CD1c-positive myeloid dendritic cell (primary cell): Measurements from ENCODE around the gene FUT3.
"Not testable (repeated sequence)": the region's sequence is repeated elsewhere in the genome, so short reads cannot be mapped to it uniquely, and the experiment has no call there.

ENCODE experiments used
- DNase-seq: peaks from one replicate; pipeline ENCODE4 v3.0.0-alpha.2; 2016; ENCODE audit errors: extremely low spot score

Gene FUT3

DNA sequence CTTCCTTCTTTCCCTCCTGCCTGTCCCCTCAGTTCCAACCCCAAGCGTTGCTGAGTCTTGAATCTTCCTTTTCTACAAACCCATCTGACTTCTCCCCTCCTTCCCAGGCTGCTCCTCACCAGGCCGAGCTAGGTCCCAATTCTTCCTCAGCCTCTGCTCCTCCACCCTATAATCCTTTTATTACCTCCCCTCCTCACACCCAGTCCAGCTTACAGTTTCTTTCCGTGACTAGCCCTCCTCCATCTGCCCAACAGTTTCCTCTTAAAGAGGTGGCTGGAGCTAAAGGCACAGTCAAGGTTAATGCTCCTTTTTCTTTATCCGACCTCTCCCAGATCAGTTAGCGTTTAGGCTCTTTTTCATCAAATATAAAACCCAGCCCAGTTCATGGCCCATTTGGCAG is 2.6 kb downstream of the FUT3 start:
- not testable (repeated sequence) for DNase-seq

DNA sequence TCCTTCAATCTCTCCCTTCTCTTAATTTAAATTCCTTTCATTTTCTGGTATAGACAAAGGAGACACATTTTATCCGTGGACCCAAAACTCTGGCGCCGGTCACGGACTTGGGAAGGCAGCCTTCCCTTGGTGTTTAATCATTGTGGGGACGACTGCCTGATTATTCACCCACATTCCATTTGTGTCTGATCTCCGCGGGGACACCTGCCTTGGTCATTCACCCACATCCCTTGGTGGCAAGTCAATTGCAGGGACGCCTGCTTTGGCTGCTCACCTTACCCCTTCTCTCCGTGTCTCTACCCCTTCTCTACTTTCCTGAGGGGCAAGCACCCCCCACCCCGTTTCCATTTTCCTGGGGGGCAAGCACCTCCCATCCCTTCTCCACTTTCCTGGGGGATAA is 3.4 kb downstream of the FUT3 start:
- DNase-seq: not testable (repeated sequence)

DNA sequence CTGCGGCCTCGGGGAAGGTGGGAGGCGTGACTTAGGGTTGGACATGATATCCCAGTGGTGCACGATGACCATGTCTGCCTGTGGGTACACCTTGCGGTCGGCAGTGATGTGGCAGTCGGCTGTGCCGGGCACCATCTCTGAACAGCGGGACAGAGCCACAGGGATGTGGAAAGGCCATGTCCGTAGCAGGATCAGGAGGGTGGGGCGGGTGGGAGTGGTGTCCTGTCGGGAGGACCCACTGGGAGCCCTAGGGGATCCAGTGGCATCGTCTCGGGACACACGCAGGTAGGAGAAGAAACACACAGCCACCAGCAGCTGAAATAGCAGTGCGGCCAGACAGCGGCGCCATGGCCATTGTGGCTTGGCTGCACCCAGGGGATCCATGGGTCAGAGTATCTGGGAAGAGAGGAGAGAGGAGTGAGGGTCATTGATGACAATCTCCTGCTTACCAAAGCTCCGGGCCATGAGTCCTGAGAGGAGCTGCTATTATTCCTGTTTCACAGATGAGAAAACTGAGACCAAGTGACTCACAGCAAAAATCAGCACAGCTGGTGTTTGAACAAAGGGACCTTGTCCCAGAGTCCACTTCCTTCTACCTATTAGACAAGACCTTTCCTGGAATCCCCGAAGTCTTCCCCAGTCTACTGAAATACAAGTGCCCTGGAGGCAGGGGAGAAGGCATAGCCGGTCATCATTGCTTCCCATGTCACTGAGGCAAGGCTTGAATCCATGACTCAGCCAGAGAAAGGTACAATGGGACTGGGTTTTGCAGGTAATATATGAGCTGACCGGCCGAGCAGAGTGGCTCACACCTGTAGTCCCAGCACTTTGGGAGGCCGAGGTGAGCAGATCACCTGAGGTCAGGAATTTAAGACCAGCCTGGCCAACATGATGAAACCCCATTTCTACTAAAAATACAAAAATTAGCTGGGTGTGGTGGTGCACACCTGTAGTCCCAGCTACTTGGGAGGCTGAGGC is 6.5 kb downstream of the FUT3 start:
- DNase-seq: no peak

DNA sequence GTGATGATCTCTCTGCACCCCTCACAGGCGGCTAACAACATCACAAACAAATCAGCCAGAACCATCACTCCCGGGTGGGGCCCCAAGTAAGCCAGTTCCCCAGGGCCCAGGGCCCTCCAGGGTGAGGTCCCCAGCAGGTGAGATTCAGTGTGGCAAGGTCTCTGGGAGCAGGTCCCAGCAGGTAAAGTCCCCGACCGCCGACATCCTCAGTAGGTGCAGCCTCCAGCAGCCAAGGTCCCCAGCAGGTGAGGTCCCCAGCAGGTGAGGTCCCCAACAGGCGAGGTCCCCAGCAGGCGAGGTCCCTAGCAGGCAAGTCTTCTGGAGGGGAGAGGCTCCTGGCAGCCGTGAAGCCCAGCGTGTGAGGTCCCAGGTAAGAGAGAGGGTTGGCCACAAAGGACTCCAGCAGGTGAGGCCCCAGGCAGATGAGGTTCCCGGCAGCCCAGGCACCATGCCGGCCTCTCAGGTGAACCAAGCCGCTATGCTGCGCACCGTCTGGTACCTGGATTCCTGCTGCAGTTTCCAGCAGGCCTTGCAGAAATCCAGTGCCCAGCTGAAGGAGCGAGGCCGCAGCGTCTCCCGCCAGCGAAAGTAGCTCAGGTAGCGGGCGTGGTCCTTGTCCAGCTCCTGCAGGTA is 7.8 kb downstream of the FUT3 start:
- no peak for DNase-seq

DNA sequence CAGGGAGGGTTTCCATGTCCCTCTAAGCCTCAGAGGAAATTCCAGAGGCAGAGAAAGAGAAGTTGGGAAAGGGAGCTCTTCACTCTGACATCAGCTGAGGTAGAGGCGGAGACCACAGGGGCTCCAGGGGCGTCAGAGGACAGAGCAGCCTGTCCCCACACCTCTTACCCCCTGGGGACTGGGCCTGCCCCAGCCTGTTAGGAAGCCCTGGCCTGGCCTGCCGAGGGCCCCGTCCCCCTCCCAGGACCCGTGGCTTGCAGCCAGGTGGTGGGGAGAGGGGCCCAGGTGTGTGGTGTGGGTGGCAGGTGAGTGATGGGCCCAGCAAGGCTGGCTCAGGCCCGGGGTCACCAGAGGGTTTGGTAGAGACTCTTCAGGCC is 9.5 kb downstream of the FUT3 start:
- not testable (repeated sequence) for DNase-seq

DNA sequence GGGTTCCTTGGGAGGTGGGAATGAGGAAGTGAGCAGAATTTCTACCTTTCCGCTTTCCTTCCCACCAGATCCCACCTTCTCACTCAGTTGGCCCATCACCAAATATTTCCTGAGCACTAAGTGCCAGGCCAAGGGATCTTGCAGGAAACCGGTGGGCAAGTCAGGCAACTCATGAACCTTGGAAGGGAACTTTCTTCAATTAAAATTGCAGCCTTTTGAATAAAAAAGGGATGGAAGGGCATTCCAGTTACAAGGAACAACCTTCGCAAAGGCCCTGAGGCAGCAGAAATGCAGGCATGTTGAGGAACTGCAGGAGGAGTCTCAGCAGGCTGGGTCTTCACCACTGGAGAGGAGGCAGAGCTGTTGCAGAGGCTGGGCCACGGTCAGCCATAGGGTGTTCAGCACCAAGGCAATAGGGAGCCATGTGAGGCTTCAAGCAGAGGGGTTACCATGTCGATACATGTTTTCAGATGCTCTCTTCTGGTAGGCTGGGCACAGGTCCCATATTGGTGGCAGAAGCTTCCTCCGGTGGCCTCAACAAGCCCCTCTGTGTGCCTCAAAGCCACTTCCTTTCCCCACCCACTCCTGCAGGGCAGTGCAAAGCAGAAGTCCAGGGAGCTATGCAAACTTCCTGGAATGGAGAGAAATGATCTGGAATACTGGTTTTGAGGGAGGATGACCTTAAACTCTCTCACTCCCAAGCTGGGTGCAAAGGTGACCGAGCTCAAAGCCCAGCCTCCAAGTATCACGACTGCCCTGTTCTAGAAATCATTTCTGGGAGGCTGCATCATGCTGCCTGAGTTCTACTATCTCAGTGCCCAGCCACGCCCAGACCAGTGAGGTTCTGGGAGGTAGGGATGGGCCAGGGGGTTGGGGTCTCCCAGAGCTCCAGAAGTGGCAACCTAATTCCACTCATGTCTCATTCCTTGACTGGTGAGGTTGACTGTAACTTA is 11.9 kb downstream of the FUT3 start, which contains the start of gene FUT6:
Gene FUT6, minus strand, starts transcription at position 638 of the 953 bp plus-strand sequence. CDS start 7,135 bp downstream, outside the sequence.
- DNase-seq: peak; percentile 24

DNA sequence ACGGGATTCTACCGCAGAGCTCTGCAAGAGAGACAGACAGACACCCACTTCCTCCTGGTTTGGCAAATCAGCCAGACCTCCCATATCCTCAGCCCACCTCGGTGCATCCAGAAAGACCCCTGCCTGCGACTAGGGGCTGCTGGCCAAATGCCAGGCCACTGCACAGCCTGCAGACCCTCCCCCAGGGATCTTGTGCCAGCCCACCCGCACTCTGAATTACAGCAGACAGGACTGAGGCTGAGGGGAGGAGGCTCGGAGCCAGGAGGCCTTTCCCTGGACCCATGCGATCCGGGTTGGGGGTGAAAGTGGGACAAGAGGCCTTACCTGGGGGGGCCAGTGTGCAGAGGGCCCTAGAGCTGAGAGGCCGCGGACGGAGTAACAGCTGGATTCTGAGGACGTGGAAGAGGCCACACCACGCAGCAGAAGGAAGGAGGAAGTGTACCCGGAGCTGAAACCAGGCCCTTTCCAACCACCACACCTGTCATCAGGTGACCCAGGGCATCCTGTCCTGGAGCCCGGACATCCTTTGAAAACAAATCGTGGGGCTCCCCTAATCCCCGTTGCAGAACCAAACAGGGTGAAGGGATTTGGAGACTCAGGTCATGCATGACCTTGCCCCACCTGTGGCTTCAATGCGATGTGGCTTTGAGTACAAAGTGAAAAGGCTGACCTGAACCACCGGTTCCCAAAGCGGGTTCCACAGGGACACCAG is 12.7 kb downstream of the FUT3 start:
- DNase-seq: no peak

DNA sequence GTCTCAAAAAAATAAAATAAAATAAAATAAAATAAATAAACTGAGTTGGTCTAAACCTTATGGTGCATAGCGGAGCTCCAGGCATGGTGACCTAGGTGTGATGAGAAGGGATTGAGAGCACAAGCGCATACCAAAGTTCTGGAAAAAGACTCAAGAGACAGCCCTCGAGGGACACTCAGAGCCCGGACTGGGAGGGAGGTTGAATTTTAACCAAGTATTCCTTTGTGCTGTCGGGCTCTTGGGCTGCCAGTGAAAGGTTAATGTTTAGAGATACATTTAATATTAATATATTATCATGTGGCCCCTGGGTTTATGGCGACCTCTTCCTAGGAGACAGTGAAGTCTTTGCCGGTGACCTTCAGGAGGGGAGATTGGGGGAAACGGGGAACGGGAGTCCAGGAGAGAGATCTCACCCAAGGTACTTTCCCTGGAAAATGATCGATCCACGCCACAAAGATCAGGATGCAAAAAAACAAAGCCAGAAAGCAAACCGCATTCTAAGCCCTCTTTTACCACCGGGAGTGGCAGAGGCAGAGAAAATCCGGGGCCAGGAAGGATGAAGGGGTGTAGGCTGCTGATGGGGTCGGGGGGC is 13.4 kb downstream of the FUT3 start:
- no peak for DNase-seq

DNA sequence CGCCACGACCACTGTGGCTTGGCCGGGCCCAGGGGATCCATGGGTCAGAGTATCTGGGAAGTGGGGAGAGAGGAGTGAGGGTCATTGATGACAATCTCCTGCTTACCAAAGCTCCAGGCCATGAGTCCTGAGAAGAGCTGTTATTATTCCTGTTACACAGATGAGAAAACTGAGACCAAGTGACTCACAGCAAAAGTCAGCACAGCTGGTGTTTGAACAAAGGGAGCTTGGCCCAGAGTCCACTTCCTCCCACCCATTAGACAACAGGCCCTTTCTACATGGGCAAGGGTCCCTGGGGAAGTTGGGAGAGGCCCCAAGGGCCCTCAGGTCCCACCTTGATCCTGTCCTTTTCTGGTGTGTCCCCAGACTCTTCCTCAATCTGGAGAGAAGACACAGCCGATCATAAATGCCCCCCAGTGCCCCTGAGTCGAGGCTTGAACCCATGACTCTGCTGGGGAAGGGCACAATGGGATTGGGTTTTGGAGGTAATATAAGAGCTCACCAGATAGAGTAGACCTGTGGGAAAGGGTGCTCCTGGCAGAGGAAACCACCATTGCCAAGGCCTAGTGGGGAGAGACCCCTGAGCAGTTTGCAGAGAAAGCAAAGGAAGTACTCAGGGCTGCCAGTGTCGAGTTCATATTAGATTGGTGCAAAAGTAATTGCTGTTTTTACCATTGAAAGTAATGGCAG is 18.6 kb downstream of the FUT3 start:
- no peak for DNase-seq

DNA sequence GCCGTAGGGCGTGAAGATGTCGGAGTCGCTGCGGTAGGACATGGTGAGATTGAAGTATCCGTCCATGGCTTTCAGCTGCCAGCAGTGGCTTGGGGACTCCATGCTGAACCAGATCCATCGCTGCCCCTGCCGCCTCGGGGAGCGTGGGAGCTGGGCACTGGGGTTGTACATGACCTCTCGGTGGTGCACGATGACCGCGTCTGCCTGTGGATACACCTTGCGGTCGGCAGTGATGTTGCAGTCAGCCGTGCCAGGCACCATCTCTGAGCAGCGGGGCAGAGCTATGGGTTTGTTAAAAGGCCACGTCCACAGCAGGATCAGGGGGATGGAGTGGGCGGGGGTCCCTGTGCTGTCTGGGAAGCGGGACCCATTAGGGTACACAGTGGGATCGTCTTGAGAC is 19.2 kb downstream of the FUT3 start:
- DNase-seq: no peak

DNA sequence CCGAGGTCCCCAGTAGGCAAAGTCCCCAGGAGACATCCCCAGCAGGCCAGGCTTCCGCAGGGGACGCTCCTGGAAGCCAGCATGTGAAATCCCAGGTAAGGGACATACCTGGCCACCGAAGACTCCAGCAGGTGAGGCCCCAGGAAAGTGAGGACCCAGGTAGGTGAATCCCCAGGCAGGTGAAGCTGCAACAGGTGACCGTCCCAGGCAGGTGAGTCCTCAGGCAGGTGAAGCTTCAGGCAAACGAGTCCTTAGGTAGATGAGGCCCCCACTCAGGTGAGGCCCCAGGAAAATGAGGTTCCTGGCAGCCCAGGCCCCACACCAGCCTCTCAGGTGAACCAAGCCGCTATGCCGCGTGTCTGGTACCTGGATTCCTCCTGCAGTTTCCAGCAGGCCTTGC is 20.1 kb downstream of the FUT3 start:
- no peak for DNase-seq

DNA sequence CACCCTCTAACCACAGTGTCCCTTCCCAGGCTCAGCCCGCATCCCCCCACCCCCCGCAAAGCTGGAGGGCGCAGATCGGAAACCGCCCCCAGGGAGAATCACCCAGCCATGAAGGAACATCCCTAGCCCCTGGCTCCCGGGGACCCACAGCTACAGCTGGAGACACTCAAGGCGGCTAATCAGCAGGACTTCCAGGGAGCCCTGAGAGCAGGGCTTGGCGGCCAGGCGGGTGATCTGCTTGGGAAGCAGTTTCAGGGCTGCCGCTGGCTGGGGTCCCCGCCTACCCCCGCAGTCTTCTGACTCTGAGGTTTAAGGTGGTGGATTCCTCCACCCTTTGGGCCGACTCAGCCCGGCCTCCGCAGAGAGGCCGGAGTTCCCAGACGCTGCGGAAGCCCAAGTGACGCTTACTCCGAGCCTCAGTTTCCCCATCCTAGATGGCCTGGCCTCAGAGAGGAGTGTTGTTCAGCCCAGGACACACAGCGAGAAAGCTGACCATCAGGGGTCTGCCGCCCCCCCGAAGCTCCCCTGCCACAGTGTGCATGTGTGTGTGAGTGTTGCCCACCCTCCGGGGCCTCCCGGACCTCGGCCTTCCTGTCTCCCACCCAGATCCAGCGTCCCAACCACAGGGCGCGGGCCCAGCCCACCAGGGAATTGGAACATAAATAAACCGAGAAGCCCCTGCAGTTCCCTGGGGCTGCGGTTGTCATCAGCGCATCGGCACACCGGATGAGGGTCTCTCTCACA is 21.5 kb downstream of the FUT3 start:
- no peak for DNase-seq

DNA sequence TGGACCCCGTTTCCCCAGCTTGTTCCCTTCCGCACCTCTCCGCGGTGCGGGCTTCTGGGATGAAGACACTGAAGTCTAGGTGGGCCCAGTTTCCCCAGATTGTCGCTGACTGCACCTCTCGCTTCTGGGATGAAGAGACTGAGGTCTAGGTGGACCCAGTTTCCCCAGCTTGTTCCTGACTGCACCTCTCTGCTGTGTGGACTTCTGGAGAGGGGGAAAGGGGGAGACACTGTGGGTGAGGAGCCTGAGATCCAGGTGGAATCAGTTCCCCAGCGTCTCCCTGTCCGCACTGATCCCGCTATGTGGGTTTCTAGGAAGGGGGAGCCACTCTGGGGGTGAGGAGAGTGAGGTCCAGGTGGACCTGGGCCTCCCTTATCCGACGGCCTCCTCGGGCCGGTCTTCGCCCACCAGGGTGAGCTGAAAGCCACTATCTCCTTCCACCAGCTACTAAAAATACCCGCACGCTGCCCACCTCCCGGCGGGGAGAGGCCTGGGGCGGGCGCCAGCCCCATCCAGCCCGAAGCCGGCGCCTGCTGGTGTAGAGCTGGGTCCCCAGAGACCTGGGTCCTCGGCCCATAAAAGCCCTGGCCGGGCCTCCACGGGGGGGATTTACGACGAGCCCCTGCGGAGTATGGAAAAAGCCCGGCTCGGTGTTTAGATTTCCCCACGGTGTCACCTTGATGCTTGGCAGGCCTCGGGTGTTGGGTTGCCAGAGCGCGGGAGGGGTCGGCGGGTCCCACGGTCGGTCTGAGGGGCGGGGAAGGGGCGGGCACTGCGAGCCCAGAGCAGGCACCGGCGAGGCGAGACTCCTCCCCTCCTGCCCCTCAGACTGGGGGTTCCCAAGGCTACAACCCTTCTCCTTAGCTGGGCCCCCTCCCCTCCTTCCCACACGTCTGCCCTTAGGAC is 22.3 kb downstream of the FUT3 start:
- DNase-seq: no peak

DNA sequence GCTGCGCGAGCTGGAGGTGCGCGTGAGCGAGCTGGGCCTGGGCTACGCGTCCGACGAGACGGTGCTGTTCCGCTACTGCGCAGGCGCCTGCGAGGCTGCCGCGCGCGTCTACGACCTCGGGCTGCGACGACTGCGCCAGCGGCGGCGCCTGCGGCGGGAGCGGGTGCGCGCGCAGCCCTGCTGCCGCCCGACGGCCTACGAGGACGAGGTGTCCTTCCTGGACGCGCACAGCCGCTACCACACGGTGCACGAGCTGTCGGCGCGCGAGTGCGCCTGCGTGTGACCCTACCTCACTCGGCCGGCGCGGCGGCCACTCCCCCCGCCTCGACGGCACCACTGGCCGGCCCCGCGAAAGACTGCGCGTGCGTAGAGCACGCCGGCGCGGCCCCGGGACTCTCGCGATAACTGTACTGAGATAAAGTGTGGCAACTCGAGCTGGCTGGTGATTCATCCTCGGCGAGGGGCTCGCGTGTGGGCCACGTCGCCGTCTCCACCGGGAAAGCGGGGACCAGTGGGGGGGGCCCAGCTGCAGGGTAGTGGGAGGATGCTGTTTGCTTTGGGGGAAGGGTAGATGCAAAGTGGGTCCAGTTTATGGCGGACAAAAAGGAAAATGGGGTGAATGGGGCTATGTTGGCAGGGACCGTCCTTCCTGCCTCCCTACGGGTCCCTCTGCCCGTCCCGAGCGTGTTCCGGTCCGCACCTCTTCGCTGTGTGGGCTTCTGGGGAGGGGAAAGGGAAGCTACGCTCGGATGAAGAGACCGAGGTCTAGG is 23.2 kb downstream of the FUT3 start:
- peak; percentile 97 for DNase-seq

DNA sequence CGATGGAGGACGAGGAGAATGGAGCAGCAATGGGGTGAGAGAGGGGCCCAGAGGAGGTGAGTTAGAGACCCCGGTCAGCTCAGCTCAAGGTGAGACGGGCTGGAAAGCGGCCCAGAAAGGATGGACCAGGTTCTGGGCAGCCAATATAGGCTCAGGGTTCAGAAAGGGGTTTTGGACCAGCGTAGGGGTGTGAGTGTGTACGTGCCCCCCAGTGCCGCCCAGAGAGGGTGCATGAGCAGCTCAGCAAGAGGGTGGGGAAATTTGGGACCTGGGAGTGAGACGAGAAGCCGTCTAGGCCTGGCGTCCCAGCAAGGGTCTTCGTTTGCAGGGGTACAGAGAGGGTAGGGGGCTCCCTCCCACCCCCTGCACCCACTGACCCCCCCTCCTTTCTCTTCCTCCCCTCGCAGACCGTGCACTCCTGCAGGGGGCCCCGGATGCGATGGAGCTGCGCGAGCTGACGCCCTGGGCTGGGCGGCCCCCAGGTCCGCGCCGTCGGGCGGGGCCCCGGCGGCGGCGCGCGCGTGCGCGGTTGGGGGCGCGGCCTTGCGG is 23.8 kb downstream of the FUT3 start:
- DNase-seq: no peak

DNA sequence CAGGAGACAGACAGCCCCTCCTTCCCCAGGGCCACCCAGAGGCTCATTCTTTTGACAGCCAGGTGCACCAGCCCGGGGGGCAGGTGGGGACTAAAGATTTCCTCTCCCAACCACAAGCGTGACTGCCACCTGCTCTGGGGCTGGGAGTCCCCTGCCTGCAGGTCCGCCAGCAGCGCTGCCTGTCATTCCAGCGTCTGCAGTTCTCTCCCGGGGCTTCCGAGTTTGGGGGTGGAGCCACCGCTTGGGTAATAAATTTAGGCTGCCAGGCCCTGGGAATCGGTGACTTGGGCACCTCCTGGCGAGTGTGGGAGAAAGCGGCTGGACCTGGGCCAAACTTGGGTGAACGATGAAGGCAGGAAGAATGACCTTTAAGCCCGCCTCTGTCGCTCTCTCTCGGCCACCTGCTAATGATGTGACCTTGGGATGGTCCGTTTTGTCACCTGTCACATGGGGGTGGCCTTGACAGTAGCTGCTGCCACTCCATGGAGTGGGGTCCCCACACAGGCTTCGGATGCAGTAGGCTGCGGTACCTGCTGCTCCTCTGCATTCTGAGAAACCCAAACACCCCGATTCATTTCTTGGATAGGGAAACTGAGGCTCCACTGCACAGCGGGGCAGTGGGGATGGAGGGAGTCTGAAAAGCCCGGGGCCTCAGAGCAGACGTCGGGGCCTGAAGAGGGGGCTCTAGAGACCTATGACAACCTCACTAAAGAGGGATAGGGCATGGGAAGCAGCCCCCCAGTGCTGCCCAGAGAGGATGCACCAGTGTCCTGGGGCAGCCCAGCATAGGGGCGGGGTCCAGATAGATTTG is 24.5 kb downstream of the FUT3 start:
- DNase-seq: peak; percentile 60

DNA sequence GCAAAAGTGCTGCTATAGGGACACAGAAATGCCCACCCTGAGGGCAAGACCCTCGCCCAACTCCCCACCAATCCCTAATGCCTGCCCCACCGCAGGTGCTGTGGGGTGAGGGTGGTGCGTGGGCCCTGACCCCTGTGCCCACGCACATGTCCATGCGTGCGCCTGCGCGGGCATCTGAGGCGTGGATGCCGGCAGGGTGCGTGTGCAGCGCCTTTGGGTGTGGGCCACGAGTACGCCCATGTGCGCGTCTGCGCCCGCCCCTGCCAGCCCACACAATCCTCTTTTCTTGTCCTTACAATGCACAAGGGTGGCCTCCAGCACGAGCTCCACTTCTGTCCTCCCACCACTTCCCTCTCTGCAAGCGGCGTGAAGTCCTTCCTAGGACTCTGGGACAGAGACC is 26.1 kb downstream of the FUT3 start:
- peak; percentile 38 for DNase-seq
